Effector memory CD4-positive, alpha-beta T cell (primary cell): ENCODE results near the gene CATSPER2.
"Not testable (repeated sequence)": the region's sequence is repeated elsewhere in the genome, so short reads cannot be mapped to it uniquely, and the experiment has no call there.

Experiments used
- DNase-seq, 3 donors: peaks; one replicate each; pipeline ENCODE4 v3.0.0-alpha.2; 2020
- H3K27ac ChIP-seq: 2 replicates; pipeline ENCODE4 v1.7.0; 2013; ENCODE audit warnings: mild to moderate bottlenecking, low read length, moderate library complexity; ENCODE audit not compliant: insufficient read depth, poor library complexity, severe bottlenecking
- H3K27me3 ChIP-seq: replicated peaks from 2 replicates; pipeline ENCODE4 v1.7.0; 2013; ENCODE audit warnings: mild to moderate bottlenecking, low read length; ENCODE audit not compliant: insufficient read depth, control insufficient read depth, poor library complexity, severe bottlenecking
- H3K36me3 ChIP-seq: 2 replicates; pipeline ENCODE4 v1.7.0; 2013; ENCODE audit warnings: mild to moderate bottlenecking, low read length, moderate library complexity; ENCODE audit not compliant: control insufficient read depth, insufficient read depth
- H3K4me1 ChIP-seq: 2 replicates; pipeline ENCODE4 v1.7.0; 2013; ENCODE audit warnings: low read length, mild to moderate bottlenecking; ENCODE audit not compliant: control insufficient read depth, insufficient read depth, poor library complexity, severe bottlenecking
- H3K4me3 ChIP-seq: 2 replicates; pipeline ENCODE4 v1.7.0; 2013; ENCODE audit warnings: low read length, low read depth, mild to moderate bottlenecking; ENCODE audit not compliant: insufficient read depth, poor library complexity, severe bottlenecking
- H3K9me3 ChIP-seq: 2 replicates; pipeline ENCODE4 v1.7.0; 2013; ENCODE audit warnings: mild to moderate bottlenecking, low read length, moderate library complexity; ENCODE audit not compliant: control insufficient read depth

Gene CATSPER2

GRCh38 chr15:43593328-43594190, 55.1 kb downstream of the CATSPER2 start, which contains the start of gene CKMT1B:
TSS of gene CKMT1B (plus strand) at chr15:43594027. CDS start at chr15:43594219, 192 bp downstream.
- H3K4me3 ChIP-seq, H3K36me3 ChIP-seq, H3K27me3 ChIP-seq, DNase-seq, H3K4me1 ChIP-seq, H3K27ac ChIP-seq, H3K9me3 ChIP-seq: not testable (repeated sequence)

GRCh38 chr15:43592841-43593240, 55.8 kb downstream of the CATSPER2 start:
- H3K36me3 ChIP-seq, H3K27me3 ChIP-seq, H3K9me3 ChIP-seq, H3K27ac ChIP-seq, H3K4me3 ChIP-seq, DNase-seq, H3K4me1 ChIP-seq: not testable (repeated sequence)

- not testable (repeated sequence) for H3K4me1 ChIP-seq, H3K36me3 ChIP-seq, H3K9me3 ChIP-seq, H3K4me3 ChIP-seq, H3K27me3 ChIP-seq, DNase-seq, H3K27ac ChIP-seq
Observed at GRCh38 chr15:43589778-43590466, 58.7 kb downstream of the CATSPER2 start, which contains the start of gene PPIP5K1. TSS of gene PPIP5K1 (minus strand) at chr15:43590208. CDS start at chr15:43584504, 5,704 bp downstream.
